ENCODE measurements around the gene GPR107. TPM values are rescaled to one million over a fixed set of nuclear protein-coding genes. Genes with fewer than 3 reads are reported as not detected.

GPR107 gene
- total RNA-seq (26.8 and 28.1 TPM in 2 replicates), polyA plus RNA-seq (10.4 and 13.4 TPM in 2 replicates), polyA minus RNA-seq (12.7 and 15.1 TPM in 2 replicates)
- total RNA-seq (2013) = 8.9 TPM

DNA sequence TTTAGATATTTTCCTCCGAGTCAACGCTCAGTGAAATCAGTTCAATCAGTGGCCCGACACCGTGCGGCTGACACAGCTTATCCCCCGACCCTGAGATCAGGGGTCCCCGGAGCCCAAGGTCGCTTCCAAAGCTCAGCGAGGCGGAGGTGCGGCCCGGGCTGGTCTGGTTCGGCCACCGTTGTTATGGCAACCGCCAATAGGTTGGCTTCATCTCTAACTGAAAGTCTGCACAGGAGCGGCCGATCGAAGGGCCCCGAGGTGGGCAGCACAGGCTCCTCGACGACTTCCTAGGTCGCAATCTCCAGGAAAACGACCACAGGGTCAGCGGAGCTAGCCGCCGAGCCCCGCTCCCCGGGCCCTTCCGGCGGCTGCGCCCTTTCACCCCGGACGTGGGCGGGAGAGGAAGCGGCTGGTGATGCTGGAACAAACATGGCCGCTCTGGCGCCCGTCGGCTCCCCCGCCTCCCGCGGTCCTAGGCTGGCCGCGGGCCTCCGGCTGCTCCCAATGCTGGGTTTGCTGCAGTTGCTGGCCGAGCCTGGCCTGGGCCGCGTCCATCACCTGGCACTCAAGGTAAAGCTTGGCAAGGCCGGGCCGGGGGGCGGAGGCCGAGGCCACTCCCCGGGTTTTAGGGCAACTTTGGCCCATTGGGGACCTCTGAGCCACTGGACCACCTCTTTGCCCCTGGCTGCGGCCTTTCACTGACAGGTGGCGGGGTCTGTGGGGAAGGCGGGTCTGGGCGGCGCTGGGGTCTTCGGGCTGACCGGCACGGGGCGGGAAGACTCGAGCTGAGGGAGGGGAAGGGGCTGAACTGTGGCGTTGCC is at the start of gene GPR107:
Gene GPR107, plus strand, starts transcription at position 403 of the 821 bp plus-strand sequence. Its CDS starts 27 bp downstream, at position 430.
- peak within 1 kb of the TSS; percentile 92 for H2AFZ ChIP-seq (ENCODE audit: insufficient read depth, low read depth, low read length, poor library complexity, severe bottlenecking)
- intact Hi-C loops (cut with micrococcal nuclease) = loop anchor here (1.0 to 10.0 kb wide), 5 partner anchors 10 to 939 kb away; partner anchors contain the start of genes CRAT, FNBP1 and PTPA
- H3K4me3 ChIP-seq (ENCODE audit: control extremely low read depth in 1 of 5, extremely low read depth in 1 of 5, insufficient read depth in 1 of 5, low read depth in 2 of 5, low read length in 4 of 5) = peak within 1 kb of the TSS; percentile 78 to 96 (median 88)
- H3K9me3 ChIP-seq (ENCODE audit: control extremely low read depth in 1 of 3, control insufficient read depth in 2 of 3, insufficient read depth in 1 of 3, low read length in 2 of 3) = no peaks in the 10 kb centered on the region
- peaks cover 0 to 2% of the 10 kb centered on the region in 2 experiments for H3K36me3 ChIP-seq (replicated peaks in 1 of 2; ENCODE audit: control extremely low read depth in 1 of 2, control insufficient read depth in 1 of 2, extremely low read depth in 1 of 2, insufficient read depth in 2 of 2, low read length in 1 of 2)
- H3K27me3 Mint-ChIP-seq = no peaks in the 10 kb centered on the region
- peak within 1 kb of the TSS; percentile 88 for H3K27ac Mint-ChIP-seq
- DNase-seq = peak; percentile 87
- ATAC-seq (ENCODE audit: low read depth) = peak; percentile 97
- peak within 1 kb of the TSS; percentile 64 to 95 for H3K27ac ChIP-seq (ENCODE audit: low read length in 2 of 2)
- CTCF ChIA-PET = interaction anchor here (0.6 to 1.6 kb wide), 7 partner anchors 12 to 1343 kb away, joined by 3 to 8 read pairs (median 3); no protein-coding TSS in a partner anchor
- no peaks in the 10 kb centered on the region for H3K27me3 ChIP-seq (replicated peaks in 1 of 4; ENCODE audit: control extremely low read depth in 1 of 4, control insufficient read depth in 3 of 4, insufficient read depth in 4 of 4, low read length in 3 of 4)
- H4K20me1 ChIP-seq (ENCODE audit: control insufficient read depth, insufficient read depth, low read length, poor library complexity, severe bottlenecking) = peaks cover 9% of the 10 kb centered on the region
- peak within 1 kb of the TSS; percentile 81 for H3K4me2 ChIP-seq (replicated peaks; ENCODE audit: low read depth, low read length, poor library complexity, severe bottlenecking)
- peaks cover 30% of the 10 kb centered on the region for H3K4me1 Mint-ChIP-seq
- peaks cover 76% of the 10 kb centered on the region for H3K79me2 ChIP-seq (ENCODE audit: control insufficient read depth, insufficient read depth, low read length)
- peak within 1 kb of the TSS; percentile 91 for H3K4me3 Mint-ChIP-seq
- WGBS (ENCODE audit: insufficient coverage) = under 1% methylated on average over 64 of the region's 64 CpGs
- TF ChIP-seq EZH2 (IDR thresholded peaks at IDR 0.05; ENCODE audit: borderline replicate concordance, insufficient read depth, low read depth, low read length, poor library complexity, severe bottlenecking) = no peak
- TF ChIP-seq, protein P1, sequence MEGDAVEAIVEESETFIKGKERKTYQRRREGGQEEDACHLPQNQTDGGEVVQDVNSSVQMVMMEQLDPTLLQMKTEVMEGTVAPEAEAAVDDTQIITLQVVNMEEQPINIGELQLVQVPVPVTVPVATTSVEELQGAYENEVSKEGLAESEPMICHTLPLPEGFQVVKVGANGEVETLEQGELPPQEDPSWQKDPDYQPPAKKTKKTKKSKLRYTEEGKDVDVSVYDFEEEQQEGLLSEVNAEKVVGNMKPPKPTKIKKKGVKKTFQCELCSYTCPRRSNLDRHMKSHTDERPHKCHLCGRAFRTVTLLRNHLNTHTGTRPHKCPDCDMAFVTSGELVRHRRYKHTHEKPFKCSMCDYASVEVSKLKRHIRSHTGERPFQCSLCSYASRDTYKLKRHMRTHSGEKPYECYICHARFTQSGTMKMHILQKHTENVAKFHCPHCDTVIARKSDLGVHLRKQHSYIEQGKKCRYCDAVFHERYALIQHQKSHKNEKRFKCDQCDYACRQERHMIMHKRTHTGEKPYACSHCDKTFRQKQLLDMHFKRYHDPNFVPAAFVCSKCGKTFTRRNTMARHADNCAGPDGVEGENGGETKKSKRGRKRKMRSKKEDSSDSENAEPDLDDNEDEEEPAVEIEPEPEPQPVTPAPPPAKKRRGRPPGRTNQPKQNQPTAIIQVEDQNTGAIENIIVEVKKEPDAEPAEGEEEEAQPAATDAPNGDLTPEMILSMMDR (IDR thresholded peaks at IDR 0.05) = no peak
- peaks cover 14 to 20% of the 10 kb centered on the region in 2 donors for H3K4me1 ChIP-seq (ENCODE audit: control insufficient read depth in 2 of 2, insufficient read depth in 2 of 2, low read length in 2 of 2)
- POLR2A ChIA-PET = interaction anchor here (0.6 to 2.9 kb wide), 6 partner anchors 10 to 165 kb away, joined by 3 to 18 read pairs (median 6); partner anchors contain the start of gene FNBP1
- H3K9me3 Mint-ChIP-seq (ENCODE audit: insufficient read depth) = no peaks in the 10 kb centered on the region
- H3K9ac ChIP-seq (ENCODE audit: low read length) = peak within 1 kb of the TSS; percentile 88
